ENCODE data around the gene PRG2.

The PRG2 gene

GRCh38 chr11:57417056-57417455, 26.6 kb upstream of the PRG2 start:
- Histone ChIP-seq H3K9me3 (replicated peaks; ENCODE audit: low read length) (no peaks in the 10 kb centered on the region), H3K27me3 (ENCODE audit: control insufficient read depth, insufficient read depth, low read length) (no peaks in the 10 kb centered on the region), H3K36me3 (ENCODE audit: insufficient read depth, low read length) (peaks cover 66% of the 10 kb centered on the region), H3K9ac (ENCODE audit: low read depth, low read length) (no peak overlapping the region), H3K4me3 (ENCODE audit: low read length) (no peak overlapping the region), H3K4me1 (ENCODE audit: control insufficient read depth, insufficient read depth, low read length) (no peaks in the 10 kb centered on the region), H3K4me2 (ENCODE audit: low read length) (no peak overlapping the region)

DNA sequence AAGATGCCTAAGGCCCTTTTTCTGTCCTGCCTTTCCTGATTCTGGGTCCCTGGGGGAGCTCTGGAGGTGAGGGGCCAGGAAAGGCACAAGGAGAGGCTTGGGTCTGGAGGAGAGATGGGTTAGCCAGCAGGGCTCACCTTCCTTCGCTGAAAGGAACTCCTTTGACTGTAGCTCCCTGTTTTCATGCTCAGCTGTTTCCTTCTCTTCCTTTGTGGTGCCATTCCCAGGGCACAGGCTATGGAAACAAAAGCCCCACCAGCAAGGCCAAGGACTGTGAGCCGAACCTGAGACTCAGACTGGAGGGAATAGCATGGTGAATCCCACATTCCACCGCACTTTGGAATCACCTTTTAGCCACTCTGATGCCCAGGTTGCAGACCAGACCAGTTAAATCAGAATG, 26.0 kb upstream of the PRG2 start:
- peaks cover 69% of the 10 kb centered on the region for H3K36me3 ChIP-seq (ENCODE audit: insufficient read depth, low read length)
- no peaks in the 10 kb centered on the region for H3K4me1 ChIP-seq (ENCODE audit: control insufficient read depth, insufficient read depth, low read length)
- H3K9me3 ChIP-seq (replicated peaks; ENCODE audit: low read length) = no peaks in the 10 kb centered on the region
- H3K4me3 ChIP-seq (ENCODE audit: low read length) = no peak overlapping the region
- H3K27me3 ChIP-seq (ENCODE audit: control insufficient read depth, insufficient read depth, low read length) = no peaks in the 10 kb centered on the region
- no peak overlapping the region for H3K4me2 ChIP-seq (ENCODE audit: low read length)
- no peak overlapping the region for H3K9ac ChIP-seq (ENCODE audit: low read depth, low read length)

DNA sequence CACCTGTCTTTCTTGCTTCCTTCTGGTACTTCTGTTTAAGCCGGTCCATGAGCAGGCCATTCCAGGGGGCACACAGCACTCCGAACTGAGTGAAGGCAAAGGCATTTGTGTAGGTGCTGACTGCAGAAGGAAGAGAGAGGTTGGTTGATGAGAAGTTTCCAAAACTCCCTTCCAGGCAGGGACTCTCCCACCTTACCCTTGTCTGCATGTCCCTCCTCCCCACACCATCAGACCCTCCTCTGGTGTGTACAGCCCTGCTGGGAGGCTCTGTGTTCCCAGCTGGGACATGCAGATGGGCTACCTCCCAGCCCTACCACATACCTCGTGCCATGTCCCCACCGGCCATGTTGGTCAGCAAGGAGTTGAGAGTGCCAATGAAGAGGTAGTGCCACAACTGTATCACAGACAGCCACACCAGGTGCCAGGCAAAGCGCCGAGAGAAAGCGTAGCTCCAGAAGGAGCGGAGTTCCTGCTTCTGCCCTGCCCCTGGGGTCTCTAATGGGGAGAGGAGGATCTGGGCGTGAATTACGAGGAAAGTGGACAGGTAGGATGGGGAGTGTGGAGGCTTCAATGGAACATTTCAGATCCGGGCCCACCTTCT, 24.3 kb upstream of the PRG2 start:
- H3K4me2 ChIP-seq (ENCODE audit: low read length) = no peak overlapping the region
- peaks cover 60% of the 10 kb centered on the region for H3K36me3 ChIP-seq (ENCODE audit: insufficient read depth, low read length)
- H3K27me3 ChIP-seq (ENCODE audit: control insufficient read depth, insufficient read depth, low read length) = no peaks in the 10 kb centered on the region
- H3K4me3 ChIP-seq (ENCODE audit: low read length) = no peak overlapping the region
- no peaks in the 10 kb centered on the region for H3K9me3 ChIP-seq (replicated peaks; ENCODE audit: low read length)
- H3K4me1 ChIP-seq (ENCODE audit: control insufficient read depth, insufficient read depth, low read length) = no peaks in the 10 kb centered on the region
- H3K9ac ChIP-seq (ENCODE audit: low read depth, low read length) = no peak overlapping the region

- Histone ChIP-seq H3K9ac (ENCODE audit: low read depth, low read length) (no peak overlapping the region), H3K27me3 (ENCODE audit: control insufficient read depth, insufficient read depth, low read length) (no peaks in the 10 kb centered on the region), H3K9me3 (replicated peaks; ENCODE audit: low read length) (no peaks in the 10 kb centered on the region), H3K4me1 (ENCODE audit: control insufficient read depth, insufficient read depth, low read length) (no peaks in the 10 kb centered on the region), H3K36me3 (ENCODE audit: insufficient read depth, low read length) (peaks cover 60% of the 10 kb centered on the region), H3K4me3 (ENCODE audit: low read length) (no peak overlapping the region), H3K4me2 (ENCODE audit: low read length) (no peak overlapping the region)
Observed at GRCh38 chr11:57413681-57414080, 23.2 kb upstream of the PRG2 start.

GRCh38 chr11:57410287-57410686, 19.8 kb upstream of the PRG2 start:
- Histone ChIP-seq H3K9me3 (replicated peaks; ENCODE audit: low read length) (no peaks in the 10 kb centered on the region), H3K9ac (ENCODE audit: low read depth, low read length) (no peak overlapping the region), H3K4me2 (ENCODE audit: low read length) (no peak overlapping the region), H3K4me3 (ENCODE audit: low read length) (no peak overlapping the region), H3K4me1 (ENCODE audit: control insufficient read depth, insufficient read depth, low read length) (peaks cover 11% of the 10 kb centered on the region), H3K36me3 (ENCODE audit: insufficient read depth, low read length) (peaks cover 48% of the 10 kb centered on the region), H3K27me3 (ENCODE audit: control insufficient read depth, insufficient read depth, low read length) (no peaks in the 10 kb centered on the region)

DNA sequence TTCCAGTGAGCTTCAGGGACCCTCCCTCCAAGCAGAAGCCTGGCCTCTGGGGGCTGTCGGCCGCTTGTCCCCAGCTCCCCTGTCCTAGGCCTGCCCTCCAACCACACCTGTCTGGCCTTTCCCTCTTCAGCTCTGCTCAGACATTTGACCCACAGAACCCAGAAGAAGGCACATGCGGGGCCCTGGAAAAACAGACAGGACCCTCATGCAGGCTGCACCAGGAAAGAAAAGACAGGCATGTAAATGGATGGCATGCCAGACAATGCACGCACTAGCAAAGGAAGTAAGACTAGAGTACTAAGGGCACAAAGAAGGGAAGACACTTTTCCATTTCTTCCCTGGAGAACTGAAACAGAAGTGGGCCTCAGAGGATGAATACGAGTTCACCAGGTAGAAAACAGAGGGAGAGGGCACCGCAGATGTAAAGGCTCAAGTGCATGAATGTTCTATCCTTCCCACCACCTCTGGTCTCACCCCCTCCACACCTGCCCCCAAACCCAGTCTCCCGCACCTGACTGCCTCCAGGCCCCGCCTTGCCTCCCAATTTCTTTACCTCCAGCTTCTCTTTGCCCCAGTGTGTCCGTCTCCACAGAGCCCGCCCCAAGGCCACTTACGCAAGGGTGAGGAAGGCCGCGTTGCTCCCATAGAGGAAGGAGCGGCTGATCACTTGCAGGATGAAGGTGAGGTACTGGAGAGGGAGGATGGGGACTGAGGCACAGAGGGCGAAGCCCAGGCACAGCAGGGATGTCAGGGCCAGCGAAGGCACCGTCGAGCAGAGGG, 19.1 kb upstream of the PRG2 start:
- no peak overlapping the region for H3K9ac ChIP-seq (ENCODE audit: low read depth, low read length)
- no peaks in the 10 kb centered on the region for H3K9me3 ChIP-seq (replicated peaks; ENCODE audit: low read length)
- H3K4me3 ChIP-seq (ENCODE audit: low read length) = no peak overlapping the region
- H3K27me3 ChIP-seq (ENCODE audit: control insufficient read depth, insufficient read depth, low read length) = no peaks in the 10 kb centered on the region
- no peak overlapping the region for H3K4me2 ChIP-seq (ENCODE audit: low read length)
- H3K4me1 ChIP-seq (ENCODE audit: control insufficient read depth, insufficient read depth, low read length) = peaks cover 11% of the 10 kb centered on the region
- peaks cover 40% of the 10 kb centered on the region for H3K36me3 ChIP-seq (ENCODE audit: insufficient read depth, low read length)

GRCh38 chr11:57408771-57409170, 18.3 kb upstream of the PRG2 start:
- H3K4me2 ChIP-seq (ENCODE audit: low read length) = no peak overlapping the region
- no peaks in the 10 kb centered on the region for H3K9me3 ChIP-seq (replicated peaks; ENCODE audit: low read length)
- H3K4me1 ChIP-seq (ENCODE audit: control insufficient read depth, insufficient read depth, low read length) = peaks cover 11% of the 10 kb centered on the region
- peaks cover 35% of the 10 kb centered on the region for H3K36me3 ChIP-seq (ENCODE audit: insufficient read depth, low read length)
- H3K4me3 ChIP-seq (ENCODE audit: low read length) = no peak overlapping the region
- no peak overlapping the region for H3K9ac ChIP-seq (ENCODE audit: low read depth, low read length)
- H3K27me3 ChIP-seq (ENCODE audit: control insufficient read depth, insufficient read depth, low read length) = no peaks in the 10 kb centered on the region

DNA sequence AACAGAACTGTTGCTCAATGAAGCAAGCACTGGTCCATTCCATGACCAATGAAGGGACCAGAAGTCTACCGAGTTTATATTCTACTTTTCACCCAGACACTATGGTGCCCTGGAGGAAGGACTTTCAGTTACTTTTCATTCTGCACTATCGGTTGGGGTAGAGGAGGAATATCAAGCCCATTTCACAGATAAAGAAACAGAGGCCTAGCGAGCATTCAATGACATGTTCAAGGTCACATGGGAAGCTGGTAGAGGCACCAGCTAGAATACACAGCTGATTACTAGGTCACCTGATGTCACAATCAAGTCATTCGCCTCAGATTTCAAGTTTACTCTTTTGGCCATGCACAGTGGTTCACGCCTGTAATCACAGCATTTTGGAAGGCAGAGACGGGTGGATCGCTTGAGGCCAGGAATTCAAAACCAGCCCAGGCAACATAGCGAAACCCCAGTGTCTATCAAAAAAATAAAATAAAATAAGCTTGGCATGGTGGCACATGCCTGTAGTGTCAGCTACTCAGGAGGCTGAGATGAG, 17.6 kb upstream of the PRG2 start:
- Histone ChIP-seq H3K4me1 (ENCODE audit: control insufficient read depth, insufficient read depth, low read length) (peaks cover 11% of the 10 kb centered on the region), H3K36me3 (ENCODE audit: insufficient read depth, low read length) (peaks cover 28% of the 10 kb centered on the region), H3K27me3 (ENCODE audit: control insufficient read depth, insufficient read depth, low read length) (no peaks in the 10 kb centered on the region), H3K4me3 (ENCODE audit: low read length) (no peak overlapping the region), H3K9me3 (replicated peaks; ENCODE audit: low read length) (no peaks in the 10 kb centered on the region), H3K9ac (ENCODE audit: low read depth, low read length) (no peak overlapping the region), H3K4me2 (ENCODE audit: low read length) (no peak overlapping the region)

DNA sequence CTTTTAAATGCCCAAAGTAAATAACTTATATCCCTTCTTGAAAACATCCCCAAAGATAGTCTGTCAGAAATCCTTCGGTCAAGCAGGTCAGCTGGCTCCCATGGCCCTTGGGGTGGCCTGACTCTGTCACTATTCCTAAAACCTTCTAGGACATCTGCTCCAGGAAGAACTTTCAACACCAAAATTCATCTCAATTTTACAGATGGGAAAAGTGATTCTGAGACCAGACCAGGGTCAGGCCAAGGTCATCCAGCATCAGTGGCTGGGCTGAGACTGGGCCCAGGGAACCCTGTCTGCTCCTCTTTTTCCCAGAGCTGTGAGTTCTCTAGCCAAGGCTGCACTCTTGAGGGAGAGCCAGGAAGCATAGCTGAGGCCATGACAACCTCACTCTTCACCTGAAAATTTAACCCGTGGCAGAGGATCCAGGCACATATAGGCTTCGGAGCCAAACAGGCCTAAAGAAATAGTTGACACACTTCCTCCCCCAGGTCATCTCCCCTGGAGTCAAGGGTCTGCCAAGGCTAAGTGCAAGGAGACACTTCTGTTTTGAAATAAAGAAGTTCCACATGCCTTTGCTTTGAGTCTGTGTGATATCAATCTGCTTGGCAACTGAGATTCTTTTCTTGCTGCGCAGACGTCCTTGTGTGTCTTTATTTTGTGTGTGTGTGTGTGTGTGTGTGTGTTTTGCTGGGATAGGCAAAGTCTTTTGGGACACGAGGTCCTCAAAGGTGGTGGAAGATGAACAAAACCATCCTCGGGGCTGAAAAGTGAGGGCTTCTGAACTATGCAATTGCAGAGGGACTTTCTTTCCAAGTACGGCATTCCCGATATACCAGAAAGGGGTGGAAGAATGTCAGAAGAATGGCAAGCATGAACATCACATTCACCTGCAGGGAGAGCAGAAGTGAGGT, 16.8 kb upstream of the PRG2 start:
- H3K36me3 ChIP-seq (ENCODE audit: insufficient read depth, low read length) = peaks cover 26% of the 10 kb centered on the region

GRCh38 chr11:57406337-57406904, 16.0 kb upstream of the PRG2 start:
- Histone ChIP-seq H3K4me2 (ENCODE audit: low read length) (no peak overlapping the region), H3K9me3 (replicated peaks; ENCODE audit: low read length) (no peaks in the 10 kb centered on the region), H3K36me3 (ENCODE audit: insufficient read depth, low read length) (peaks cover 22% of the 10 kb centered on the region), H3K4me1 (ENCODE audit: control insufficient read depth, insufficient read depth, low read length) (peaks cover 11% of the 10 kb centered on the region), H3K27me3 (ENCODE audit: control insufficient read depth, insufficient read depth, low read length) (no peaks in the 10 kb centered on the region), H3K9ac (ENCODE audit: low read depth, low read length) (no peak overlapping the region), H3K4me3 (ENCODE audit: low read length) (no peak overlapping the region)

More for the DNA sequence above, 16.8 kb upstream of the PRG2 start:
- Histone ChIP-seq H3K9ac (ENCODE audit: low read depth, low read length) (no peak overlapping the region), H3K4me1 (ENCODE audit: control insufficient read depth, insufficient read depth, low read length) (peaks cover 11% of the 10 kb centered on the region), H3K9me3 (replicated peaks; ENCODE audit: low read length) (no peaks in the 10 kb centered on the region), H3K27me3 (ENCODE audit: control insufficient read depth, insufficient read depth, low read length) (no peaks in the 10 kb centered on the region), H3K4me2 (ENCODE audit: low read length) (no peak overlapping the region), H3K4me3 (ENCODE audit: low read length) (no peak overlapping the region)

DNA sequence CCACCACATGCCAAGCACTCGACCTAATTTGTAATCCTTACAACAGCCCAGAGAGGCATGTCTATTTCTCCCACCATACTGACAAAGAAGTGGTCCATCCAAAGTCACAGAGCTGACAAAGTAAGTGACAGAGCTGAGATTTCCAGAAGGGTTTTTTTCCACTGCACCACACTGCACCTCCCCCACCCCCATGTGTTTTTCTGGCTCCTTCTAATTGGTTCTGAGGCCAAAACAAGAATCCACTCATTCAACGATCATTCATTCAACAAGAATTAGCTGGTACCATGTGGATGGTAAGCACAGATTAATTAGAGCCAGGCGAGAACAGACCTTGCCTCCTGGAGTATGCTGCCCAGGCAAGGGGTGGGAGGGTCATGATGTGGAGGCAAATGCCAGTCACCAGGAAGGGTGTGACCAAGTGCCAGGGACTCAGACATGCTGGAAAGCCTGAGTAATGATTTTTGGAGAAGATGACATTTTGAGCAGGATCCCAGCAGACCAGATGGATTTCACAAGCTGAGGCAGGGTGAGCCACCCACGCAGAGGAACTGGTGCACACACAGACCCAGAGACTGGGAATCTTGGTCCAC, 14.9 kb upstream of the PRG2 start:
- H3K27me3 ChIP-seq (ENCODE audit: control insufficient read depth, insufficient read depth, low read length) = peaks cover under 1% of the 10 kb centered on the region
- H3K4me3 ChIP-seq (ENCODE audit: low read length) = no peak overlapping the region
- peaks cover 11% of the 10 kb centered on the region for H3K4me1 ChIP-seq (ENCODE audit: control insufficient read depth, insufficient read depth, low read length)
- no peaks in the 10 kb centered on the region for H3K9me3 ChIP-seq (replicated peaks; ENCODE audit: low read length)
- H3K36me3 ChIP-seq (ENCODE audit: insufficient read depth, low read length) = peaks cover 19% of the 10 kb centered on the region
- H3K4me2 ChIP-seq (ENCODE audit: low read length) = no peak overlapping the region
- H3K9ac ChIP-seq (ENCODE audit: low read depth, low read length) = no peak overlapping the region
